Activated naive CD8-positive, alpha-beta T cell treated with anti-CD3 and anti-CD28 coated beads, Interleukin-2, amount 10 ng/mL, durations not matched to agents 7 days and 5 days (primary cell): ENCODE measurements around the gene YIF1B. TPM values are rescaled to one million over a fixed set of nuclear protein-coding genes. Genes with fewer than 3 reads are reported as not detected.
A peak's percentile ranks its signal among the peaks of the same experiment; 100 is the strongest.
"Not testable (repeated sequence)": the region's sequence is repeated elsewhere in the genome, so short reads cannot be mapped to it uniquely, and the experiment has no call there.

Experiments used
- ATAC-seq: fragments of 150-1000 bp; cut with Tn5 transposase; one replicate; pipeline ENCODE4 v1.10.0; 2021; ENCODE audit warnings: low read depth, moderate library complexity
- POLR2A ChIA-PET: fragments of 350-600 bp; sonication (Branson Sonifier 250); formaldehyde crosslinking; loops from one replicate; lab custom pipeline; 2021; ENCODE audit warnings: antibody characterized with exemption; lab: Charles Lee
- DNase-seq: peaks from one replicate; pipeline ENCODE4 v3.0.0; 2021
- H3K27ac Mint-ChIP-seq: one replicate; pipeline ENCODE4 v1.8.0; 2022; ENCODE audit warnings: mild to moderate bottlenecking, mixed read lengths
- H3K27me3 Mint-ChIP-seq: one replicate; pipeline ENCODE4 v1.8.0; 2022; ENCODE audit warnings: mild to moderate bottlenecking, moderate library complexity, mixed read lengths
- H3K36me3 Mint-ChIP-seq: one replicate; pipeline ENCODE4 v1.8.0; 2021; ENCODE audit warnings: mild to moderate bottlenecking, mixed read lengths
- H3K4me1 Mint-ChIP-seq: one replicate; pipeline ENCODE4 v1.8.0; 2021; ENCODE audit warnings: mixed read lengths
- H3K4me3 Mint-ChIP-seq: one replicate; pipeline ENCODE4 v1.8.0; 2022; ENCODE audit warnings: mild to moderate bottlenecking, moderate library complexity, mixed read lengths
- H3K9me3 Mint-ChIP-seq: one replicate; pipeline ENCODE4 v1.8.0; 2021; ENCODE audit warnings: mixed read lengths
- total RNA-seq, 2 experiments: library from RNA; stranded (reverse); gene quantifications; one replicate each; pipeline ENCODE4 v1.2.3, GENCODE V29; 2021

The YIF1B gene
- total RNA-seq, 2 experiments from 2014 or later, result 59.9 to 65.5 TPM

DNA sequence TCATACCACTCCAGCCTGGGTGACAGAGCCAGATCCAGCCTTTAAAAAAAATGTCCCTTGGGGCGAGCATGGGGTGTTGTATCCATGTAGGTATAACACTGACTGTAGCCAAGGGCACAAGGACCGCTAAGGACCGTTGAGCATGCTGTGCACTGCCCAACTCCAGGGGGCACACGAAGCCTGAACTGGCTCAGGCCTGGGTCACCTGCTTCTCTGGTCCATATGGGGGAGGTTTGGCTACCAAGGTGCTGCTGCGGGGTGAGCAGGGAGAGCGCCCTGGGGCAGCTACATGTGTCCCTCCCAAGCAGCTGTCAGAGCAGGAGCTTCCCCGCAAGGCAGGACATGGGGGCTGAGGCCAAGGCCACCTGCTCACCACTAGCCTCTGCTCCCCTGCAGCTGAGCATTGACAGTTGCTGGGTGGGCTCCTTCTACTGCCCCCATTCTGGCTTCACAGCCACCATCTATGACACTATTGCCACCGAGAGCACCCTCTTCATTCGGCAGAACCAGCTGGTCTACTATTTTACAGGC is 36.2 kb upstream of the YIF1B start:
- H3K9me3 Mint-ChIP-seq, result no peaks in the 10 kb centered on the region
- DNase-seq, result no peak
- no peaks in the 10 kb centered on the region for H3K4me1 Mint-ChIP-seq
- H3K4me3 Mint-ChIP-seq, result no peak overlapping the region
- H3K27ac Mint-ChIP-seq, result no peak overlapping the region
- H3K27me3 Mint-ChIP-seq, result peaks cover 6% of the 10 kb centered on the region
- POLR2A ChIA-PET, result interaction anchor here (0.5 kb wide), 1 partner anchor 554 kb away, joined by 4 read pairs; no protein-coding TSS in a partner anchor
- no peaks in the 10 kb centered on the region for H3K36me3 Mint-ChIP-seq
- ATAC-seq, result no peak

DNA sequence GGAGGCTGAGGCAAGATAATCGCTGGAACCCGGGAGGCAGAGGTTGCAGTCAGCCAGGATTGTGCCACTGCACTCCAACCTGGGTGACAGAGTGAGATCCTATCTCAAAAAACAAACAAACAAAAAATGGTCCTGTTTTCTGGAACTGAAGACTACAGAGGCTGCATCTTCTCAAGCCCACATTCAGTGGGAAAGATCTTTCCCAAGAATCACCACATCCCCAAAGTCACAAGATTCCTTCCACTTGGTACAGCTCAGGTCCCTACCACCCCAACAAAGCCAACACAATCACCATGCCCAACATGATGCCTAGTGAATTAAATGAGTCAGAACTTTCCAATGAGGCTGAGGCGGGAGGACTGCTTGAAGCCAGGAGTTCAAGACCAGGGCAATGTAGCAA is 35.1 kb upstream of the YIF1B start:
- Mint-ChIP-seq H3K9me3 (no peaks in the 10 kb centered on the region), H3K27me3 (no peaks in the 10 kb centered on the region), H3K36me3 (no peaks in the 10 kb centered on the region), H3K4me3 (no peak overlapping the region), H3K4me1 (no peaks in the 10 kb centered on the region), H3K27ac (no peak overlapping the region)
- POLR2A ChIA-PET, result no interaction called here
- ATAC-seq, result no peak
- DNase-seq, result no peak

- Mint-ChIP-seq H3K4me1 (no peaks in the 10 kb centered on the region), H3K9me3 (no peaks in the 10 kb centered on the region), H3K4me3 (no peak overlapping the region), H3K27ac (no peak overlapping the region), H3K36me3 (no peaks in the 10 kb centered on the region), H3K27me3 (no peaks in the 10 kb centered on the region)
- no peak for ATAC-seq
- POLR2A ChIA-PET, result no interaction called here
- DNase-seq, result no peak
These were observed 31.1 kb upstream of the YIF1B start for GRCh38 chr19:38346837-38347236.

GRCh38 chr19:38340927-38341326 is 25.2 kb upstream of the YIF1B start:
- no peaks in the 10 kb centered on the region for H3K27me3 Mint-ChIP-seq
- H3K4me1 Mint-ChIP-seq, result peaks cover 11% of the 10 kb centered on the region
- POLR2A ChIA-PET, result no interaction called here
- no peak overlapping the region for H3K4me3 Mint-ChIP-seq
- peaks cover 3% of the 10 kb centered on the region for H3K36me3 Mint-ChIP-seq
- no peak overlapping the region for H3K27ac Mint-ChIP-seq
- DNase-seq (no peak), ATAC-seq (no peak)
- H3K9me3 Mint-ChIP-seq, result no peaks in the 10 kb centered on the region

- DNase-seq, POLR2A ChIA-PET, H3K9me3 Mint-ChIP-seq, H3K4me3 Mint-ChIP-seq, H3K27me3 Mint-ChIP-seq, ATAC-seq, H3K36me3 Mint-ChIP-seq: not testable (repeated sequence)
- H3K27ac Mint-ChIP-seq, result peak overlapping the region; percentile 19
- H3K4me1 Mint-ChIP-seq, result peaks cover 11% of the 10 kb centered on the region
These were observed 23.3 kb upstream of the YIF1B start for GRCh38 chr19:38339011-38339410.

DNA sequence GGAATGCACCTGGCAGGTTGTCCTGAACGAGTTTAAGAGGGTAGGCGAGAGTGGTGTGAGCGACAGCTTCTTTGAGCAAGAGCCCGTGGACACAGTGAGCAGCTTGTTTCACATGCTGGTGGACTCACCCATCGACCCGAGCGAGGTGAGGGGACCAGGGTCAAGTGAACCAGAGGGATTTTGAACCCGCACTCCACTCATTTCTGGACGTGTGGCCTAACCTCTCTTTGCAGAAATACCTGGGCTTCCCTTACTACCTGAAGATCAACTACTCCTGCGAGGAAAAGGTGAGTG is 21.6 kb upstream of the YIF1B start:
- H3K36me3 Mint-ChIP-seq, result peaks cover 3% of the 10 kb centered on the region
- H3K27me3 Mint-ChIP-seq, result no peaks in the 10 kb centered on the region
- DNase-seq (no peak), ATAC-seq (no peak)
- H3K27ac Mint-ChIP-seq, result peak overlapping the region; percentile 96
- H3K9me3 Mint-ChIP-seq, result no peaks in the 10 kb centered on the region
- POLR2A ChIA-PET, result interaction anchor here (0.8 to 0.9 kb wide), 2 partner anchors 25 to 37 kb away, joined by 5 to 6 read pairs; partner anchors contain the start of gene PSMD8
- peaks cover 11% of the 10 kb centered on the region for H3K4me1 Mint-ChIP-seq
- peak overlapping the region; percentile 93 for H3K4me3 Mint-ChIP-seq

DNA sequence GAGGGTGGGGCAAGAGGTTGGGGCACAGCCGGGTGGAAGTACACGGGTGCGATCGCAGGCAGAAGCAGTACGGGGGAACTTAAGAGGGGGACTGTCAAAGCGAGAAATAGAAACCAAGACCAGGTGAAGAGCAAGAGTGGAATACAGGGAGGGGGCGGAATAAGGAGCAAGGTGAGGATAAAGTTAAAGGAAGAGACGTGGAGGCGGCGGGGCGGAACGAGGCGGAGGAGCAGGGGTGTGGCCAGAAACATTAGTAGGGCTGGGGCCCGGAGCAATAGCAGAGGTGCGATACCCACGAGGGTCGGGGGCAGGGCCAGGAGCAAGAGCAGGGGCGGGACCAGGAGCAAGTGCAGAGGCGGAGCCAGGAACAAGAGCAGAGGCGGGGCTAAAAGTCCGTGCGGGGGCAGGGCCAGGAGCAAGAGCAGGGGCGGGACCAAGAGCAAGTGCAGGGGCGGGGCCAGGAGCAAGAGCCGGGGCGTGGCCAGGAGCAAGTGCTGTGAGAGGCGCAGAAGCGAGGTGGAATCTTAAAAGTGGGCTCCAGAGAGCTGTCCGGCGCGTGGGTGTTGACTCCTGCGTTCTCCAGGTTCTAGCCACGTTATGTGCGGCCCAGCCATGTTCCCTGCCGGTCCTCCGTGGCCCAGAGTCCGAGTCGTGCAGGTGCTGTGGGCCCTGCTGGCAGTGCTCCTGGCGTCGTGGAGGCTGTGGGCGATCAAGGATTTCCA is 21.1 kb upstream of the YIF1B start:
- Mint-ChIP-seq H3K27ac (peak overlapping the region; percentile 96), H3K4me3 (peak overlapping the region; percentile 93), H3K9me3 (no peaks in the 10 kb centered on the region), H3K27me3 (no peaks in the 10 kb centered on the region), H3K36me3 (peaks cover 3% of the 10 kb centered on the region), H3K4me1 (peaks cover 11% of the 10 kb centered on the region)
- DNase-seq (peak; percentile 95), ATAC-seq (peak; percentile 61)
- POLR2A ChIA-PET, result interaction anchor here (0.8 to 1.9 kb wide), 4 partner anchors 26 to 102 kb away, joined by 3 to 26 read pairs (median 6); partner anchors contain the start of gene PSMD8

GRCh38 chr19:38335949-38336637 is 20.3 kb upstream of the YIF1B start:
- H3K36me3 Mint-ChIP-seq, result peaks cover 2% of the 10 kb centered on the region
- H3K4me3 Mint-ChIP-seq, result peak overlapping the region; percentile 93
- H3K4me1 Mint-ChIP-seq, result peaks cover 11% of the 10 kb centered on the region
- H3K27ac Mint-ChIP-seq, result peak overlapping the region; percentile 96
- DNase-seq (peak; percentile 92), ATAC-seq (peak; percentile 78)
- H3K27me3 Mint-ChIP-seq, result no peaks in the 10 kb centered on the region
- no peaks in the 10 kb centered on the region for H3K9me3 Mint-ChIP-seq
- POLR2A ChIA-PET, result interaction anchor here (0.6 to 1.9 kb wide), 7 partner anchors 38 to 429 kb away, joined by 3 to 26 read pairs (median 3); partner anchors contain the start of genes PSMD8, SIPA1L3 and WDR87

DNA sequence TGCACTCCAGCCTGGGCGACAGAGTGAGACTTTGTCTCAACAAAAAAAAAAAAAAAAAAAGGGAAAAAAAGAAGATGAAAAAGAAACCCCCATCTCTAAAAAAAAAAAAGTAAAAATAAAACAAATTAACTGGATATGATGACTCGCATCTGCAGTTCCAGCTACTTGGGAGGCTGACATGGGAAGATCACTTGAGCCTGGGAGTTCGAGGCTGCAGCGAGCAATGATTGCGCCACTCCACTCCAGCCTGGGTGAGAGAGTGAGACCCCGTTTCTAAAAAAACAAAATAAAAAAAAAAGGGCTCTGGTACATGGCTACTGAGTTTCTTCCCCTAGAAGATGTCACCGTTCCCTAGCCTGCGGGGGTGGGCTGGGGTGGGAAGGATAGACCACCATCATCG is 17.5 kb upstream of the YIF1B start:
- POLR2A ChIA-PET, result no interaction called here
- H3K4me3 Mint-ChIP-seq, result no peak overlapping the region
- no peak for DNase-seq
- peaks cover 8% of the 10 kb centered on the region for H3K4me1 Mint-ChIP-seq
- H3K27me3 Mint-ChIP-seq, result no peaks in the 10 kb centered on the region
- no peak overlapping the region for H3K27ac Mint-ChIP-seq
- ATAC-seq, result no peak
- H3K9me3 Mint-ChIP-seq, result no peaks in the 10 kb centered on the region
- peaks cover 9% of the 10 kb centered on the region for H3K36me3 Mint-ChIP-seq

- no peak overlapping the region for H3K27ac Mint-ChIP-seq
These were observed 16.0 kb upstream of the YIF1B start for GRCh38 chr19:38331728-38332127.

GRCh38 chr19:38329651-38330050 is 13.9 kb upstream of the YIF1B start:
- Mint-ChIP-seq H3K36me3 (peaks cover 20% of the 10 kb centered on the region), H3K27ac (no peak overlapping the region), H3K4me3 (no peak overlapping the region), H3K9me3 (no peaks in the 10 kb centered on the region), H3K4me1 (peaks cover 2% of the 10 kb centered on the region), H3K27me3 (no peaks in the 10 kb centered on the region)
- POLR2A ChIA-PET, result interaction anchor here (0.7 to 1.7 kb wide), 2 partner anchors 74 to 83 kb away, joined by 3 to 9 read pairs; no protein-coding TSS in a partner anchor
- DNase-seq (no peak), ATAC-seq (no peak)

More at GRCh38 chr19:38331728-38332127, 16.0 kb upstream of the YIF1B start:
- POLR2A ChIA-PET, result no interaction called here
- Mint-ChIP-seq H3K9me3 (no peaks in the 10 kb centered on the region), H3K4me1 (peaks cover 2% of the 10 kb centered on the region), H3K27me3 (no peaks in the 10 kb centered on the region), H3K4me3 (no peak overlapping the region), H3K36me3 (peaks cover 16% of the 10 kb centered on the region)
- ATAC-seq (no peak), DNase-seq (no peak)

DNA sequence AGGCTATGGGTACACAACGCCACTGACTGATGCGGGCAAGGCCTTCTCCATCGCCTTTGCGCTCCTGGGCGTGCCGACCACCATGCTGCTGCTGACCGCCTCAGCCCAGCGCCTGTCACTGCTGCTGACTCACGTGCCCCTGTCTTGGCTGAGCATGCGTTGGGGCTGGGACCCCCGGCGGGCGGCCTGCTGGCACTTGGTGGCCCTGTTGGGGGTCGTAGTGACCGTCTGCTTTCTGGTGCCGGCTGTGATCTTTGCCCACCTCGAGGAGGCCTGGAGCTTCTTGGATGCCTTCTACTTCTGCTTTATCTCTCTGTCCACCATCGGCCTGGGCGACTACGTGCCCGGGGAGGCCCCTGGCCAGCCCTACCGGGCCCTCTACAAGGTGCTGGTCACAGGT is 10.8 kb upstream of the YIF1B start:
- POLR2A ChIA-PET, result no interaction called here
- Mint-ChIP-seq H3K27ac (no peak overlapping the region), H3K4me3 (no peak overlapping the region), H3K9me3 (no peaks in the 10 kb centered on the region), H3K27me3 (no peaks in the 10 kb centered on the region), H3K36me3 (peaks cover 26% of the 10 kb centered on the region), H3K4me1 (peaks cover 10% of the 10 kb centered on the region)
- ATAC-seq, result no peak
- DNase-seq, result no peak

DNA sequence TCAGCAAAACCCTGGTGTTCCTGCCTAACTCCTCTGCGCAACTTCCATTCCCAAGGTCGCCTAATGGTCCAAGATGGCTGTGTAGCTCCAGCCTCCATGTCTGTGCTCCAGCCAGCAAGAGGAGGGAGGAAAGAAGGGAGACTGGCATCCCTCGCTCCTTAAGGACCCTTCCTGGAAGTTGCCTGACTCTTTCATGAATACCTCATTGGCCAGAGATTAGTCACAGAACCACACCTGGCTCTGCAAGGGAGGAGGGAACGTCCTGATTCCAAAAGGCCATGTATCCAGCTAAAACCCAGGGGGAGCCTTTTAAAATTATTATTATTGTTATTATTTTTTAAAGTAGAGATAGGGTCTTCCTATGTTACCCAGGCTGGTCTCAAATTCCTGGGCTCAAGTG is 8.7 kb upstream of the YIF1B start:
- no peak overlapping the region for H3K27ac Mint-ChIP-seq
- H3K9me3 Mint-ChIP-seq, result no peaks in the 10 kb centered on the region
- peaks cover 24% of the 10 kb centered on the region for H3K4me1 Mint-ChIP-seq
- peaks cover 22% of the 10 kb centered on the region for H3K36me3 Mint-ChIP-seq
- no peak for ATAC-seq
- POLR2A ChIA-PET, result no interaction called here
- DNase-seq, result no peak
- no peaks in the 10 kb centered on the region for H3K27me3 Mint-ChIP-seq
- no peak overlapping the region for H3K4me3 Mint-ChIP-seq
